Islet precursor cell (in vitro differentiated cells): ENCODE measurements around the gene TSHZ1.

Experiments used
- DNase-seq: peaks from one replicate; pipeline ENCODE4 v3.0.0-alpha.2; 2018

The TSHZ1 gene

DNA sequence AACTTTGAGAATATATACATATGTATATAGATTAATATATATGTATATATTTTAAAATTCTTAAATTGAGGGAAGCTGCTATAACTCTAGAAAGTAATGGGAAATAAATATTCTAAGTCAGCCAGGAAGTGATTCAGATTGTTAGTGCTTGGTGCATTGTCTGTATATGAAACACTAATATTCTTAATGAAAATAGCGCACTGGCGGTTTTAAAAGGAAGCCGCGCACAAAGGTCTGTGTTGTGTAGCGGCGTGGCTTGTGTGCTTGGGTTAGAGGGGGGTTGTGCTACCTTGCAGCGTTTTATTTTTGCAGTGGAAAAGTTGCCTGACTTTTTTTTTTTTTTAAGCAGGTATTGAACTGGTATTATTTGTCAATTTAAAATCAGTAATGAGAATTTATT is 11.3 kb downstream of the TSHZ1 start:
- DNase-seq, result no peak

DNA sequence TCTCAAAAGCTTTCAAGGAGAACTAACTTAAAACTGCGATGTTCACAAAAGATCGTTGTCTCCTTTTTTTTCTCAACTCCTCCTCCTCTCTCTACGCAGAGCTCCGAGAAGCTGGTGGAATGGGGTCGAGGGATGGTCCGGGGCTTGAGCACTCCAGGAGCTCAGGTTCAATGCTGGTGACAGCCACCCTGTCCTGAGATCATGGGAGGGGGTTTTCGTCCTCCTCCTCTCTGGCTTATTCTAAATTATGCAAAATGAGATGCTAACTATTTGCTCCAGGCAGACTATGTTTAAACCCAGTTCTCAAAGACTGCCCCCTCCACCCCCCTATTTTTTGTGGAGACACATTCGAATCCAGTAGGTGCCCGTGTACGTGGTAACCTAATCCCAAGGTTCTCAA is 11.8 kb downstream of the TSHZ1 start:
- DNase-seq, result no peak

DNA sequence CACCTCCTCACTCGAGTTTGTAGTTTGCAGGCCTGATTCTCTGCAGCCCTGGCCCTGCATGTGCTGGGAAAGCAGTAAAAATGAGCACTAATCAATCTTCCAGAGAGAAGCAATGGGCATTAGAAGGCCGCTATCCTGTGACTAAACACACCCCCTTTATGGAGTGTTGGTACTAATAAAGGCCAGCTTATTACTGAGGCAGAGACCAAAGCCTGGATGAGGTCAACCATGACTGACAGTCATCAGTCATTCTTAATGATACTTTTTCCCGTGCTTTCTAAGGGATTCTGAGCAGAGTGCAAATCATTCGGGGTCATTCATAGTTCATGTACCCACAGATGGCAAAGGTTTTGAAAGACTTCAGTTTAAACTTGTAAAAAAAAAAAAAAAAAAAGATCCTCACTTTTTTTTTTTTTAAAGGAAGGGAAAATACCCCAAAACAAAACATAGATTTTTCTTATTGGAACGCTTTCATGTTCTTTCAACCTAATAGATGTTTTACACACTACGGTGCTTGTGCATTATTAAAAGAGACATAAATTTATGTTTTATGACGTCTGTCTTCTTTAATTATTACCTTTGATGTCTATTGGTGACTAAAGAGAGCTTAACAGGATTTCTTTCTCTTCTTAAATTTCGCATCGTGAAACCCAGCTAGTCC is 13.2 kb downstream of the TSHZ1 start:
- DNase-seq, result no peak

DNA sequence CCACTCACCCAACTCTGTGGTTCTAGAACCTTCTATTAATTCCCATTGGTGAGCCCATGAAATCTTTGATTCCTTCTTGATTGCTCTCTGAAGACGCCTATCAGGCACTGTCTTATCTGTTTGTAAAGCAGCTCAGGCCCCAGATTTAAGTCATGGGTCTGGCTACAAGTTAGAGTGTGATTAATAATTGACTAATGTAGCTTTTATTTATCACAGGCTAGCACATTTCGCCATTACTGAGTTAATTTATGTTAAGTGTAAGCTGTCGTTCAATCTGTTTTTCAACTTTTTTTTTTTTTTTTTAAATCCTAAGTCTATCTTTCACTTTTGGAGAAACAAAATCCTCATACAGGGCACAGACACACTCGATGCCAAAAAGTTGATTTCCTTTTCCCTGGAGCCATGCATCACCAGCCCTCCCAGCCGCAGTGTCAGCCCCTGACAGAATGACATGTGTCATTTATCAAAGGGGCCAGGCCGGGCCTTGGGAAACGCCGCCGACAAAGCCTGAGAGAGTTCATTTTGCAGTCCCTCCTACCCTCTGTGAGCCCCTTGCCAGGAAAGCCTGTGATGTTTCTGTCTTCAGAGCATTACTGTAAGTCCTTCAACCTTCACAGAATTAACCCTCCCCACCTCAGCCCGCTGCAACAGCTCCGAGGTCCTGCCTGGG is 15.8 kb downstream of the TSHZ1 start:
- DNase-seq, result no peak

DNA sequence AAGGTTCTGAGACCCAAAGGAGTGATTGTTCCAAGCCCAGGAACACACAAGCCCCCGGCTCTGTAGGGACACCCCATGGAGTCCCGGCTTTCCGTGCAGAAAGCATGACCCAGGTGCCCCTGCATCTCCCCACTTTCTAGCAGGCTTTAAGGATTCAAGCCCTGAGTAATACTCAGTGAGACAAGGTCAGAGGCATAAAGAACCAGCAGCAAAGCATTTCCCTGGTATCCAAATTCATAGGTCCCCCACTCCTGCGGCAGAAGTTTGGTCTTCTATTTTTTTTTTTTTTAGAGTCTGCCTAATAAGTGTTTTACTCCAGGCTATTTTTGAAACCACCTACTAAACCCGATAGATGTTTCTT is 16.3 kb downstream of the TSHZ1 start:
- no peak for DNase-seq

DNA sequence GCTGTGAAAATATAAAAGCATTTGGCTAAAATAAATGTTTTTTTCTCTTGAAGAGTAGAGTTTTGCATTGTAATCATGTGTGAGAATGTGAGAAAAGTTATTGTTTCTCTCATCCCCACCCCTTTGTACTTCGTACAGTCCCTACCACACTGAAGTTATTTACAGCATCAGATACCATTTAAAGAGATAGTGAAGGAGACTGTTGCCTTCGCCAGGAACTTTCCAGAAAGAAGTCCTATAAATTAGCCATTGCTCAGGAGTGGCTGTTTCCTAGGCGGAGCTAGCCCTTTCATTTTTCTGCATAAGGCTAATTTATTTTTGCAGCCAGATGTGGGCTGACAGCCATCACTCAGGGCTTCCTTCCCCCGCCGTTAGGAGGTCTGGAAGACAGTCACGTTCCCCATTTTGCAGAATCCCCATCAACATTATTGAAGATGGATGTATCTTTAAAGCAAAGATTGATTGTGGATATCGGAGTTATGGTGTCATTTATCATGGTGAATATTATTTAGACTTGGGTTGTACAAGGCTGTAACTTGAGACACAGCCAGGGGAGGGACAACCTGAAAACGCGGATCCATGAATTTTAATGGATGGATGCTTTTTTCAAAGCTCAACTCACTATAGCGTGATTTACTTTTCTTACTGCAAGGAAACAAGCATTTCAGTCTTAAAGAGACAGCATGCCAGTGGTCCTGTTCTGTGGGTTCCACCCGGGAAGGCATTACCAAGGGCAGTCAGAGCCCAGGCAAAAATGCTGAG is 17.1 kb downstream of the TSHZ1 start:
- no peak for DNase-seq

DNA sequence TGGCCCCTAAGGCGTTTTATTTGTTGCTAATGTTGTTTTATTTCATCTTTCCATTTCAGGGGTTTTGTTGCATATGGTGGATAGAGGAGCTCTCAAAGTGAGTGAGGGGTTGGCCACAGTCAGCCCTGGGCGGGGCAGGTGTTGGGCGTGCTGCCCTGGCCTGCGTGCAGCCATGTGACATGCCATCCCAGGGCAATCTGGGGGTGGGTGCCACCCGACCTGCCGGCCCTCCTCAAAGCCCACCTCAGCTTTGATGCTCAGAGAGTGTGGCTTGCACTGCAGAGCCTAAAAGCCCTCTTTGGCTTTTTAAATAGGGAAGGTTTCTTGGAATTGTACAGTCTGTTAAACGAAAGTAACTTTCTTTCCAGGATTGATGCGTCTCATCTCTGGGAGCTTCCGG is 18.4 kb downstream of the TSHZ1 start:
- DNase-seq, result no peak

DNA sequence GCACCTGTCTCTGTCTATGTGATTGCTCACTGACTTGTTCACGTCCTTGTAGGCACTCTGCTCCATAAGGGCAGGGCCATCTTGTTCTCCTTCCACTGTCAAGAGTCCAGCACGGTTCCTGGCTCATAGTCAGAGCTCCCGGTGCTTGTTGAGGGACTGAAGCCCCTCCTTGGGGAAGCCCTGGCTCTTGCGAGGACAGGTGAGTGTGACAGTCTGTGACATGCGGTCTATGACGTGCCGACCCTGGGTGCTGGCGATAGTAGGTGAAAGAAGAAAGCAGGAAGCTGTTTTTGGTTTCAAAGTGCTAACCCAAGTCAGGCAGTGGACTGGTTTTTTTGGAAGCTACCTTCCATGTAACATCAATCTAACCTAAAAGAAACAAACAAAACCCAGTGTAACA is 18.8 kb downstream of the TSHZ1 start:
- DNase-seq, result no peak

DNA sequence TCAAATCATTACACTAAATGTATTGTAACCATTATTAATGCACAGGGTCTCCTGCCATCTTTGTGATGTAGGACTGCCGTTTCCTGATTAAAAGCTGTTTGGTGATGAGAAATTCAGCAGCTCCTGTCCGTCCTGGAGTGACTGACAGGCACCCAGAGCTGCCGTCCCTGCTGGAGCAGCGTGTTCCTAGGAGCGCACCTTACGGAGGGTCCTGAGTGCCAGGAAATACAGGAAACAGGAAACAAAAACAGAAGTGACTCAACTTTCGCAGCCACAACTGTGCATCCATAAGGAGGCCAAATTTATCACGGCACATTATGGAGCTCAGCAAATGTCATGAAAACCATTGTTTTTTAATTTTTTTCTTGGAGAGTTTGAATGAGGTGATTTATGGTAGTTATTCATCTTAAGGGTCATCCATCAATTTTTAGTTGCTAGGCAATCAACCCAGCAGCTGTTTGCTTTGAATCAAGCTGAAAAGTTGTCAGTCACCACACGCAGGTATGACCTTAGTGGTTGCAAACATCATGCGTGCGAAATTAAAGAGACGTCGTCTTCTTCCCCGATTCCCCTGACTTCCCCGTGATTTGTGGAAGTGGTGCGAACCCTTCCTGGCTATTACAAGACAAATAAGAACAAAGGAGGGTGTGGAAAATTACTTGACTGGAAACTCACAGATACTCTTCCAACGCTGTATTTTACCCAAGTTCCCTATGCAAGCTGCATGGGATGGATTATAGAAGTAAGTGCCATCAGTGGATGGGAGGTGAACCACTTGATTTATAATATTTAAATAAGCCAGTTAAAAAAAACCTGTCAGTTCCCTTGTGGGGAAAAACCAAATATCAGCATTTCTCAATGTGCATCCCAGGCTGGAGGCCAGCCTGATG is 19.8 kb downstream of the TSHZ1 start:
- no peak for DNase-seq

DNA sequence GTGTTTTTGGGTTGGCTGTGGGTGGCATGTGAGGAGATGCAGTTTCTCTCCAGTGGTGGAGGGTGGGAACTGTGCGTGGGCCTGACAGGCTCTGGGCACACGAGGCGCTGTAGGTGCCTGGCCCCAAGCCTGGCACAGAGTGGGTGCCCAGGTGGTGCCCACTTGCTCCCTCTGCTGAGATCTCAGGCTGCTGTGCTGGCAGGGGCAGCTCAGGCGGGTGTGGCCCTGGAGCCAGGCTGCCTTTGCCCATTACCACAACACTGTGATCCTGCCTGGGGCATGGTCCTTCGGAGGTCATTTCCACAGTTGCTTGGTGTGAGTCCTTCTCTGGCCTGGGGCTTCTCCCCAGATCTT is 20.4 kb downstream of the TSHZ1 start:
- no peak for DNase-seq

DNA sequence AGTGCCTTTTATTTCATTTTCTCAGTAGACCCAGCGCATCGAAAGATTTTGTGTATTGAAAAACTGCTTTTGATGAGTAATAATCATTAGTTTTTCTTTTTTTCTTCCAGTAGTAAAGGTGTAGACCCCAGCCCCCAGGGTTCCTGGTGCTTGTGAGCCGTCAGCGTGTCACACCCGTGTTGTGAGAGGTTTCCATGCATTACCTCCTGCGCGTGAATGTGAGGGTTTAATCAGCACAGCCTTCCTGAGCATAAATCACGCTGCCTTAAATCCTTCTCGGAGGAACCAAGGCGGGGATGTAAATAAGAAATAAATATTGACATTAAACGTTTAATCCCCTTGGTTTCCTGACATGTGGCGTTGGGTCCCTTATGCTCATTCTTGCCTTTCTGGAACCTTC is 24.3 kb downstream of the TSHZ1 start:
- no peak for DNase-seq

DNA sequence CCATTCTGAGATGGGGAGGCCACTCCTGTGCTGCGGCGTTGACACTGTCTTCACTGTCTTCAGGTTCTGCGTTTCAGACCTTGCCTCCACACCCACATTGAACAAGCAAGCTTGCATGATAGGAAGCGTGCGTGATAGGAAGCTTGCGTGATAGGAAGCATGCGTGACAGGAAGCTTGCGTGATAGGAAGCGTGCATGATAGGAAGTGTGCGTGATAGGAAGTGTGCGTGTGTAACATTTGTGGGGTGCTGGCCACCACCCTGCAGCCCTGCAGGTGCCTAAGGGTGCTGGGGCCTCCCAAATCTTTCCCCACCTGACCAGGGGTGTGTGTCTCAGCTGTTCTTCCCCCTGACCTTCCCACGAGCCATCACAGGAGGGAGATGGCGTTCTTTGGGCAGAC is 25.3 kb downstream of the TSHZ1 start:
- no peak for DNase-seq

DNA sequence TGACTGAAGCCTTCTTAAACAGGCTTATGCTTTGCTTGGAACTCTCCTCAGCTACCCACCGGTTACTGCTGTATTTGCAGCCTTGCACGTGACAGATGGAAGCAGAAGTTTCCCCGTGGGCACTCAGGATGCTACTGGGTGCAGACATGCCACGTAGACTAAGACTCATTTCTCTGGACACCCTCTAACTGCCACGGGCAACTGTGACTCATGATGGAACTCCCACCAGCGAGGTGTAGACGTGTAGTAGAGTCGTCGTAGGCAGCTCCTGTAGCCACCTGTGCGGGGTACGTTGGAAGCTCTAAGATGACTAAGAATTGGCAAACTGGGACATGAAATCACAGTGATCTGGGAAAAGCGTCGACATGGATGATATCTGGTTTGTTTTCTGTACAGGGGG is 27.5 kb downstream of the TSHZ1 start:
- no peak for DNase-seq

DNA sequence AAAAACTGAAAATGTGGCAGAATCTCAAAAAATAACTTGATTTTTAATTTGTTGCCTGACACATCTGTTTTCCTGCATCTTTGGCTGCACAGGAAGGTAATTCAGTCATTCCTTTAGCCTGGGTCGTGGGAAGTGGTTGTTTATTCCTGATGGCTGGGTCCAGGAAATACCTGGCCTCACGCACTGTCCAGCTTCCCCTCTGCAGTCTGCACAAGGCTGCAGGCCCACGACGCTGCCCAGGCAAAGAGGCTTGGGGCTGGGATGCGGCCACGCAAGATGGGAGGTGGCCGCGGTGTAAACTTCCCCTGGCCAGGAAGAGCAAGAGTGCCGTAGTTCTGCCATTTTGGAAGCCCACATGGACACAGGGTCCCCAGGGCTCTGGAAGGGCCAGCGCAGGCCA is 28.2 kb downstream of the TSHZ1 start:
- no peak for DNase-seq

DNA sequence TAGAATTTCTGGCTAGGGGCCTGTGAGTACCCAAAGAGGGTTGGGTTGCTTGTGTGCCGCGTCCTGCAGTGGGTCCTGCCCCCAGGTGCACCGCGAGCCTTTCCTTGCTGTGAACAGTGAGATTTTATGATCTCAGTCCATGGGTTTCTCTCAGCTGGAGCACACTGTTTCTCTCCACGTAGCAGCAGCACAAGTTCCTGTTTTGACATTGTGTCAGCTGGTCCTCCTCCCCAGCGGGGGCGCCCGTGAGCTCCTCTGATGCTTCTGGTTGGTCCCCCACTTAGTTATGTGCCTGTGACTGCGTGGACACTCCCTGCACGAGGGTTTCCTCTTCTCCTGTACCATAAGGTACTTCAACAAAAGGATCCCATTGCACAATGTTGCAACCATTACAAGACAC is 29.8 kb downstream of the TSHZ1 start:
- no peak for DNase-seq

DNA sequence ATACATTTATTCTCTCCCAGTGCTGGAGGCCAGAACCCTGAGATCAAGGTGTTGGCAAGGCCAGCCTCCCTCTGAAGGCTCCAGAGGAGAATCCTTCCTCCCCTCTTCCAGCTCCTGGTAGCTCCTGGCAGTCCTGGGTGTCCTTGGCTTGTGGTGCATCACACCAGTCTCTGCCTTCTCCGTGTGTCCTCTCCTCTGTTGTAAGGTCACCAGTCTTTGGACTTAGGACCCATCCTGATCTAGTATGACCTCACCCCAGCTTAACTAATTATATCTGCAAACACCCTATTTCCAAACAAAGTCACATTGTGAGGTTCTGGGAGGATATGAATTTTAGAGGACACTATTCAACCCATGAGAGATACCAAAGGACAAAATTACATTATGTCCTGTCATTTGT is 31.1 kb downstream of the TSHZ1 start:
- no peak for DNase-seq

DNA sequence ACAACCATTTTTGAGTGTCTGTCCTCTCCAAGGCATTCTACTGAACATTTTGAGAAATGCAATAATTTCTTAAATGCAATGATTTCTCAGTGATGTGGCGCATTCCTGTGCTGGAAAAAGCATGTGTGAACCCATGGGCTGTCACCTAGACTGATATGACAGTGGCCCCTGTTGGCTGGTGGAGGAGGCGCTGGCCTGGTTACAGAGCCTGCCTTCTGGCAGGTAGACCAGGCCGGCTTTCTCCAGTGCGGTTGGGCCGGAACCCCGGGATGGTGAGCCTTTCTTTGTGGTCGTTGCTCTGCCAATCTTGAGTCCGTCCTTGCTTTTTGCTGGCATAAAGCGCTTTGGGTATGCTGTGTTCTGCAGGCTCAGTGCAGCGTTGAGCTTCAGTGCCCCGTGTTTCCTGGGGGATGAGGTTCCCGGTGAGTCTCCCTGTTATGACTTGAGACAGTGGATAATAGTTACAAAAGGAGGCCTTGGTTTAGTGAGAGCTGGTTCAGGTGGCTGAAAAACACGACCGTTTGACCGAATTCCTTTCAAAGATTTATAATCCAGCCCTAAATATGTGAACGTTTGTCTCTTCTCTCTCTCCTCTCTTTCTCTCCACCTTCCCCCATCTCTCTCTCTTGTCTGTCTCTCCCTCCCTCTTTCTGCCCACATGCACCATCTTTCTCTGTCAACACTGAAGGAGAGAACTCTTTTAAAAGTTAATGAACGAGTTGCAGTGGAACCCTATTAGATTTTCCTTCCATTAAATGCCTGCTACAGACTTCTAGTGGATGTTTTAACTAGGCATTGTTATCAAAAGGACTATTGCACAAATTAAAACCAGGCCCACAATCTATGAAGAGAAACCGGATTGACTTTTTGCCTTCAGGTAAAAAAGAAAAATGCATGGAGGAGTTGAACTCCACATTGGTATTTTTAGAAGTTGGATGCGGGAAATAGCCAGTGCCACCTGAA is 34.0 kb downstream of the TSHZ1 start:
- peak; percentile 64 for DNase-seq

DNA sequence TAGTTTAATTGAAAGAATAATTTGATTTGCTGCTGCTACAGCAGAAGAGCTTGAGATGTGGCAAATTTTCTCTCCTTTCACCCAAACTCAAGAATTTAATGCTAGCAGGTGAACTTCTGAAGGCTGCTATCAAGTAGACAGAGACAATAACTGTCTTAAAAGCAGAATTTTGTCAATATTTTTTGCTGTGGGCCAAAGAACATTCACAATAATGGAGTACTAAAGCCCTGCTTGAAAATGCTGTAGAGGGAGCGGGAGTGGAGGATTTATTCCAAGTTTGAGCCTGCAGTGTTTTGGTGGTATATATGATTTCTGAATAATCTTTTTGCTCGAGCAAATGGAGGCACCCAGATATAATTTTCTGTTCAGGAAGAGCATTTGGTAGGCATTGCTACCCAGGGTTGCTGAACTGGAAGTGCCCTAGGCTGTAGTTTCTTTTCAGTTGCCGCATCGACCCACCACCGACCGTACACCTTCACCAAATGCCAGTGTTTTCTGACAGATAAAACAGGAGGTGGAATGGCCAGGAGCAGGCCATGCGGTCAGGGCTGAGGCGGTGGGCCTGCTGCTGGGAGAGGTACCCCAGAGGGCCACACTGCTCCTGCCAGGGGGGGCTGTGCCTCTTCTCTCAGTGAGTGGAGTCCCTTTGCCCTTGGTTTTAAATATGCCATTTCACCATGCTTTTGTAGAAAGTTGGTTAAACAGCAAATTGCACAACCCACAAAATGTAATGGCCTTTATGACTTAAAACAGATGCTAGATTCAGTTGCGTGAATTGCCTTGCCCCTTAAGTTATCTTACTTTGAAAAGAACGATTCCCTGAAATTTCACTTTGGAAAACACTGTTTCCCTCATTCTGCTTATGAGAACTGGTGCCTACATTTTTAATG is 36.4 kb downstream of the TSHZ1 start:
- DNase-seq, result no peak

DNA sequence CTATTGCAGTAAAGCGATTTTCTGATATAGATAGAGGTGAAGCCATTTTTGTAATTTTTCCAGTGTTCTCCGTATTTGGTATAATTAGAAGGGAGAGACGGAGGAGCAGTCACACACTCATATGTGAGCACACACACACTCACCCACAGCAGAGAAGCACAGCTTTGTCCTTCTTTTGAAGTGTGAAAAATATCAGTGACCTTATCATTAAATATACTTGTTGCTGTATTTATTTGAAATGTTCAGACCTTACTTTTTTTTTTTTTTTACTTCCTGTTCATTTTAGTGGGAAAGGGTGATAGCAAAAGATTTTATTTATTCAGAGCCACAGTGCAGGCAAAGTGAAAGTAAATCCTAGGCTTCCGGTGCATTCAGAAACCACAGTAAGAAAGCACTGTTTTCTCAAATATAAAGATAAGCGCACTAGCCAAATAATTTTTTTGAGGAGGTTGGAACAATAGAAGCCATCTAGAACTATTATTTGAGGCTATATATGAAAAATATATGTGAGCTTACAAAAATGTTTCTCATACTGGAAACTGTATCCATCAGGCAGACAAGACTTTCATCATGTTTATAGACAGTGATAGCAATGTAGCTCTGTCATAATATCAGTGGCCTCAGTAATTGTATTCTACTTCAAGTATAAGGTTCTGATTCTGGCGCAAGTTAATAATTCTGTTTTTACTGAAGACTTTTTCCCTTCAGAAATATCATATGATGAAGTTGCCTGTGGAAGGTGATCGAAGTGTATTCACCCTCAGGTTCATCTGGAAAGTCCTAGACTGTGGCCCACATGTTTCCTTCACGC is 37.2 kb downstream of the TSHZ1 start:
- no peak for DNase-seq
